ENCODE results near the gene GMCL1.

GRCh38 chr2:69831354-69831905 lies 2.0 kb downstream of the GMCL1 start:
- TF ChIP-seq CTCF (IDR thresholded peaks at IDR 0.05; ENCODE audit: low read depth, low read length, poor library complexity, severe bottlenecking), result no peak
- no peak for TF ChIP-seq EZH2phosphoT487 (IDR thresholded peaks at IDR 0.05; ENCODE audit: borderline replicate concordance, low read length)

All from DOHH2 (cell line).